ENCODE results near the gene TRIM6.
"Not testable (repeated sequence)": the region's sequence is repeated elsewhere in the genome, so short reads cannot be mapped to it uniquely, and the experiment has no call there.

Gene TRIM6

DNA sequence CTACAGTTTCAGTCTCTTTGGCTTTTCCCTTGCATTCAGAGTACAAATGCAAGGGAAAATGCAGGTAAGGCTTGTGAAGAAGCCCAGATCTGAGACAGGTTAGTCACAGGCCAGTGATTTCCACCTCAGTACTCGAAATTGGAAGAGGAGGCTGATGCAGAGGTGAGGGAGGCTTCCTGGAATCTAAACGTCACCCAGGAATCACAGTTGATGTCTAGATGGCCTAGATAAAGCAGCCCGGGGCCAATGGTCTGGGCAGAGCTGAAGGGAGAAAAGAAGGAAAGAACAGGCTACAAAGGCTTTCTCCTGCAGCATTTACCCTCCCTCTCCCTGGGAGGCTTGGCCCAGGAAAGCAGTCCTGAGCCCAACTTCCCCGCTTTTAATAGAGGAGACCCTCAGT is 8.5 kb downstream of the TRIM6 start:
- no peak for DNase-seq

DNA sequence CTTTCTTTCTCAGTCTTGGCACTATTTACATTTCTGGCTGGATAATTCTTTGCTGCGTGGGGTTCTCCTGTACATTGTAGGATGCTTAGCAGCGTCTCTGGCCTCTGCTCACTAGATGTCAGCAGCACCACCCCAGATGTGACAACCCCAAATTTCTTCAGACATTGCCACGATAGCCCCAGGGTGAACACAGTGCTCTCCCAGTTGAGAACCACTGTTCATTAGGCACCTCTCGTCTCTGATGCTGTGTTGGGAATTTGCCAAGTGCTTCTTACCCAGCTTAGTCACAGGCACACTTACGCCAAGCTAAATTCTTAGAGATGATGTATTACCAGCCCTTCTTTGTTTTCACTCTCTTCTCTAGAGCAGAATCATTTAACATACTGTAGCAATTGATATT is 9.4 kb downstream of the TRIM6 start:
- no peak for DNase-seq

- no peak for DNase-seq
Observed at GRCh38 chr11:5608808-5609207, 12.4 kb downstream of the TRIM6 start.

DNA sequence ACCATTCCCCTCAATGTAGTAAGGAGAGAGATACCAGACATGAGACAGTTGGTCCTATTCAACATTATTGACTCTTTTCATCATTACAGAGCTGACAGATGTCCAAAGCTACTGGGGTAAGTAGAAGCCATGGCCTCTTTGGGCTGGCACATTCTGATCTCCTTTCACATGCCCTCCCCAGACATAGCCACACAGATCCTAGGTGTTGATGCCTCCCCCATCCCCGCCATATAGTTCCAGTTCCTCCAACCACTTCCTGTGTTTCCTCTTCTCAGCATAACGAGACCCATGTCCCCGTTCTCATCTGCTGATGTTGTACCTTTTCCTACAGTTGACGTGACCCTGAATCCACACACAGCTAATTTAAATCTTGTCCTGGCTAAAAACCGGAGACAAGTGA is 14.0 kb downstream of the TRIM6 start:
- DNase-seq, result no peak

DNA sequence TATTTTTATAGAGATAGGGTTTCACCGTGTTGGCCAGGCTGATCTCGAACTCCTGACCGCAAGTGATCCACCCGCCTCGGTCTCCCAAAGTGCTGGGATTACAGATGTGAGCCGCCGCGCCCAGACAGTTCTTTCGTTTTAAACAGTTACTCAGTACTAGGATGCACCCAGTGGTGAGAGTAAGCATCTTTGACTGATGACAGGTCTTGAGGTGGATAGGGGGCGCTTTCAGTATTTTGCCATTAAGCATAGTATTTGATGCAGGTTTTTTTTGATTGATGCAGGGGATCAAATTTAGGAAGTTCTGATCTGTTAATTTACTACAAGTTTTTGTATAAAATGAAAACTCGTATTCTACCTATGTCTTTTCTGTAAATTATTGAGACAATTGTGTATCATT is 15.2 kb downstream of the TRIM6 start:
- DNase-seq, result no peak

DNA sequence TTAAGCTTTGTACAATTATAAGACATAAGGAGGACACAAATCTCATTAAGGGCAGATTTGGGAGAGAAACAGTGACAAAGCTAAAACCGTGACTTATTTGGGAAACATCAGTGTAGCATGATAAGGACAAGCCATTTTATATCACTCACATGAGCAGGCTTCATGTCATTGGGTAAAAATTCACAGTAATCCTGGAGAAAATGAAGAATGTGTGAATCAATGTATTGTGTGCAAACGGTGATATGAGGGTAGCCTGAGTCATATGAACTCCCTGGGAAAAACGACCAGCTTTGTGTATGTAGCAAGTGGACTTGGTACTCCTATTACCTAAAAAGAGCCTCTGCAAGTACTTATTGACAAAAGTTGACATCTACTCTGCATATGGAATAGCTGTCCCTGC is 22.4 kb downstream of the TRIM6 start:
- DNase-seq, result no peak

DNA sequence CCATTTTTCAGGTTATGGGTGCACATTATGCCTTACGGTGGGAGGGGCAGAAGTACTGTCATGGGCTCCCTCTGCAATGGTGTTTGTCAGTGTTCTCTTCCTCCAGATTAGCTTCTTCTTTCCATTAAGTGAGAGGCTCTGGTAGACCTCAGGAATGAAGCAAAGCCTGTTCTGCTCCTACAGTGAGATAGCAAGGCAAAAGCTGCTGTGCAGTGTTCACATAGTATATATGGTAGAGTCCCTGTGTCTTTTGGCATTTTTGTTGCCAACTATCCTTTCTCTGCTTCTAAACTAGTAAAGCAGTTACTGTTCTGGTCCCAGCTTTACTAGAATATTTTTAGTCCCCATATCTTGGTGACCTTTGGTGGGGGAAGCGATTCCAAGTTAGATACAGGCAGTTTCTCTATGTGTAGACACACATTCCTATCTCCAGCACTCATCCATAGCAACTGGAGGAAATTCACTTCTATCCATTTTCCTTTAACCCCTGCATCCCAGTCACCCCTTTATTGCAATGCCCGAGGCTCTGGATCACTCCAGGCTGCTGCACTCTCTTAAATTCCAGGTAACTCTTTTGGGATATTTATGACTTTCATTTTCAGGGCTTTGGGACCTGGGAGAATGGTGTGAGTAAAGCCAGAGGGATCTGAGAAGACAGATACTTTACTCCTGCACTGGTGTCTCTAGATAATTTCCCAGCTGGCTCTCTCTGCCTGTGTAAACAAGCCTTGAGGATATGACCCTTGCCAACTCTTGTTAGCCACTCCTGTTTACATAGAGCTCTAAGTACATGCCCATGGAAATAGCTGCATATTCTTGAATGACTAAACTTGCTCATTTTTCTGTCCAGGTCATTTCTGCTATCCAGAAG is 24.4 kb downstream of the TRIM6 start:
- no peak for DNase-seq

GRCh38 chr11:5621580-5621979 is 25.1 kb downstream of the TRIM6 start:
- DNase-seq, result no peak

GRCh38 chr11:5622802-5623201 is 26.4 kb downstream of the TRIM6 start:
- no peak for DNase-seq

- DNase-seq, result peak; percentile 28
Observed at GRCh38 chr11:5624489-5625279, 28.2 kb downstream of the TRIM6 start, which contains the start of gene TRIM34. Gene TRIM34 (plus strand): TSS chr11:5625001. CDS start chr11:5632332, 7,331 bp downstream.

GRCh38 chr11:5625281-5625680 is 28.8 kb downstream of the TRIM6 start:
- DNase-seq, result no peak

- DNase-seq, result no peak
Observed at GRCh38 chr11:5626196-5626595, 29.8 kb downstream of the TRIM6 start.

DNA sequence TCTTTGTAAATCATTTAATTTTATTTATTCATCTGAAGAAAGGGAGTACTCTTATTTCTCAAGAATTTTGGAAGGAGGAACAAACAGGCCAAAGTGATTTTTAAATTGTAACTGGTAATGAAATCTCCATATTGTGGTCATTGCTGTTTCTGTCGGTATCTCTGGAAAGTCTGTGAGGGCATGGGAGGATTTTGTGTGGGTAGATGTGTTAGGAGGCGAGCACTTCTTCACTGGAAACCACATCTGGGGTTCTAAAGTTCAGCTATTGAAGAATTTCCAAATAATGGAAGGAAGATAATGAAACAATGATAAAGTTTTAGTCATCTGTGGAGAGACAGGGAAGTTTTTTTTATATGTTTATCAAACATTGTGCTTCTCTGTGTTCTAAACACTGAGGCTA is 35.0 kb downstream of the TRIM6 start:
- DNase-seq, result no peak

DNA sequence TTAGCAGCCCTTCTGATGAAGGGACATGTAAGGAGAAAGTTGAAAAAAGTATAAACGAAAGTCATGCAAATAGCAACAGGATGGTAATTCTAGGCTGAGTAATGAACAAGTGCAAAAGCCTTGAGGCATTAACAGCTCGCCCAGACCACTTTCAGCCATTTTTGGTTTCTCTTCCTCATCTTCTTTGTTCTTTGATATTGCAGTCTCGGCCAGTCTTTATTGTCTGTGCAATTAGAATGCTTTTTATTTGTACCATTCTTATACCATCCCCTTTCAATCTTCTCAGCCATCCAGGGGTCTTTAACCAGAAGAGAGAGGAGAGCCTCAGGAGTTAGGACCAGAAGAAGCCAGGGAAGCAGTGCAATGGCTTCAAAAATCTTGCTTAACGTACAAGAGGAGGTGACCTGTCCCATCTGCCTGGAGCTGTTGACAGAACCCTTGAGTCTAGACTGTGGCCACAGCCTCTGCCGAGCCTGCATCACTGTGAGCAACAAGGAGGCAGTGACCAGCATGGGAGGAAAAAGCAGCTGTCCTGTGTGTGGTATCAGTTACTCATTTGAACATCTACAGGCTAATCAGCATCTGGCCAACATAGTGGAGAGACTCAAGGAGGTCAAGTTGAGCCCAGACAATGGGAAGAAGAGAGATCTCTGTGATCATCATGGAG is 35.7 kb downstream of the TRIM6 start:
- DNase-seq, result no peak

DNA sequence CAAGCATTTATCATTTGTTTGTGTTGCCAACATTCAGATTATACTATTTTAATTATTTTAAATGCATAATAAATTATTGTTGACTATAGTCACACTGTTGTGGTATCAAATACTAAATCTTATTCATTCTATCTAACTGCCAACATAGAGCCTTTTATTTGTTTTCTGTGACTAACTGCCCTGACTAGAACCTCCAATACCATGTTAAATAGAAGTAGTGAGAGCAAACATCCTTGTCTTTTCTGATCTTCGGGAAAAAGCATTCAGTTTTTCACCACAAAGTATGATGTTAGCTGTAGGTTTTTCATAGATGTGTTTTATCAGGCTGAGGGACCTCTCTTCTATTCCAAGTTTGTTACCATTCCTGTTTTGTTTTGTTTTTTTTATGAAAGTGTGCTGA is 43.5 kb downstream of the TRIM6 start:
- no peak for DNase-seq

- DNase-seq, result no peak
Observed at GRCh38 chr11:5643585-5643984, 47.1 kb downstream of the TRIM6 start.

- DNase-seq, result no peak
Observed at GRCh38 chr11:5646139-5646538, 49.7 kb downstream of the TRIM6 start.

DNA sequence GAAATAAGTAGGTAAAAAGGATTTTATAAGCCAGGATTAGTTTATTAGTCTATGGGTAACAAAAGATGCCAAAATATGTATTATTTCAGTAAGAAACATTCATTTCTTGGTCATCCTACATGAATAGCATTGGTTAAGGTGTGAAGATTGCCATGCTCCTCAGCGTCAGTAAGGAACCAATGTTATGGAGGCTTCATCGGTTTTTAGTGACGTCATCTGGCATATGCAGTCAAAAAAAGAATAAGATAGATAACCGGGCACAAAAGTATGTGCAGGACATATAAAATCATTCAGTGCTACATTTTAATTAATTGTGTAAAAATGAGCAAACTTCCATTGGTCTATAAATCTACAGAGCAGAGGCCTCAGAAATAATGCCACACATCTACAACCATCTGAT is 59.0 kb downstream of the TRIM6 start:
- no peak for DNase-seq

DNA sequence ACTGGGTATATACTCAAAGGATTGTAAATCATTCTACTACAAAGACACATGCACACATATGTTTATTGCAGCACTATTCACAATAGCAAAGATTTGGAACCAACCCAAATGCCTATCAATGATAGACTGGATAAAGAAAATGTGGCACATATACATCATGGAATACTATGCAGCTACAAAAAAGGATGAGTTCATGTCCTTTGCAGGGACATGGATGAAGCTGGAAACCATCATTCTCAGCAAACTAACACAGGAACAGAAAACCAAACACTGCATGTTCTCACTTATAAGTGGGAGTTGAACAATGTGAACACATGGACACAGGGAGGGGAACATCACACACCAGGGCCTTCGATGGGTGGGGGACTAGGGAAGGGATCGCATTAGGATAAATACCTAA is 60.5 kb downstream of the TRIM6 start:
- DNase-seq, result not testable (repeated sequence)

- DNase-seq, result no peak
Observed at GRCh38 chr11:5658318-5658717, 61.9 kb downstream of the TRIM6 start.
